NCI-H1436 (cell line): ENCODE data around the gene PDE7B.

Experiments used
- DNase-seq: peaks from one replicate; lab custom pipeline; 2025; lab: John Stamatoyannopoulos, UW

The PDE7B gene

DNA sequence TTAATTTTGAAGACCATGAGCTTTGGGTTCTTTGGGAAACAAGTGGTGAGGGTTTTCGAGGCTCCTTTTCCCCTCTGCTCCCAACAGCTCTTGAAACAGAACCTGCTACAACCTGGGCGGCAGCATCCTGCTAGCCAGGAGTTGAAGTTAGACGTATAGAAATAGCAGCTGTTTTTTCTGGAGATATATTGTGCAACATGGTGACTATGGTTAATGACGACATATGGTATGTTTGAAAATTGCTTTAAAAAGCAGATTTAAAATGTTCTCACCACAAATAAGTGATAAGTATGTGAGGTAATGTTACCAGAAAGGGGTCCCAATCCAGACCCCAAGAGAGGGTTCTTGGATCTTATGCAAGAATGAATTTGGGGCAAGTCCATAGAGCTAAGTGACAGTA is 138.9 kb downstream of the PDE7B start:
- no peak for DNase-seq

DNA sequence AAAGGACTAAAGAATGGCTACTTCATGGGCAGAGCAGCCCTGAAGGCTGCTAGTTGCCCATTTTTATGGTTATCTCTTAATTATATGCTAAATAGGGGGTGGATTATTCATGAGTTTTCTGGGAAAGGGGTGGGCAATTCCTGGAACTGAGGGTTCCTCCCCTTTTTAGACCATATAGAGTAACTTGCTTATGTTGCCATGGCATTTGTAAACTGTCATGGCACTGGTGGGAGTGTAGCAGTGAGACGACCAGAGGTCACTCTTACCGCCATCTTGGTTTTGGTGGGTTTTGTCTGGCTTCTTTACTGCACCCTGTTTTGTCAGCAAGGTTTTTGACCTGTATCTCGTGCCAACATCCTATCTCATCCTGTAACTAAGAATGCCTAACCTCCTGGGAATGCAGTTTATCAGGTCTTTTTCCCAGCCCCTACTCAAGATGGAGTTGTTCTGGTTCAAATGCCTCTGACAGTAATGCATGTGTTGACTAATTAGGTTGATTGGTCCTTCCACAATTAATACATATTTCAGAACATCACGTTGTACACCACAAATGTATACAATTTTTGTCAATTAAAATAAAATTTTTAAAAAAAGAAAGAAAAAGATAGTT is 139.5 kb downstream of the PDE7B start:
- no peak for DNase-seq

DNA sequence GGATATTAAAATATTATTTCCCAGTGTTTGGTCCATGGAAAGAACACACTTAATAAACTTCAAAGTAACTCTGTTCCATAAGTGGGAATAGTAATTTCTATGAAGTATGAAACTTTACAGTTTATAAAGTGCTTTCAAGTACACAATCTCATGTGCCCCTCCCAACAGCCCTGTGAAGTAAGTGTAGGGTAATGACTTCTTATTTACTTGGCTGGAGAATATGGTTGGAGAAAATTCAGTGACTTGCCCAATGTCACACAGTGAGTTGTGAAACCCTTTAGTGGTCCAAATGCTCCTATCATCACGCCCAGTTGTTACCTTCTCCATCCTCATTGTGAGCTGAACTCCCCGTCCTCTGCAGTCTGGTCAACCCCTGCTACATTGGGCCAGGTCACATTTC is 141.2 kb downstream of the PDE7B start:
- no peak for DNase-seq

DNA sequence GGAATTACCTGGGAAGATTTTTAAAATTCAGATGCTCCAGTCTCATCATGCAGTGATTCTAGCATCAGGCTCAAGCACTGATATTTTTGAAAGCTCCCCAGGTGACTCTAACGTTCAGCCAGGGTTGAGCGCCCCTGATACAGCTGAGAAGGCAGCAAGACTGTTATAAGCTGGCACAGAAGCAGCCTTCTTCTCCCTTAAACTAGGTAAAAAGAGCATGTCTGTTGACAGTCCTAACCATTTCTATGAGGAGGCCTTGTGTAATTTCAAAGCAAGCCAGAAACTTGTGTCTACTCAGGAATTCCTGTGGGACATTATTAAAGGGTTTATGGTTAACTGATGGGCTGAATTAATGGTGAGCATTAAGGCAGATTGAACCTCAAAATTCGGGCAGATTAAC is 141.9 kb downstream of the PDE7B start:
- DNase-seq, result no peak

DNA sequence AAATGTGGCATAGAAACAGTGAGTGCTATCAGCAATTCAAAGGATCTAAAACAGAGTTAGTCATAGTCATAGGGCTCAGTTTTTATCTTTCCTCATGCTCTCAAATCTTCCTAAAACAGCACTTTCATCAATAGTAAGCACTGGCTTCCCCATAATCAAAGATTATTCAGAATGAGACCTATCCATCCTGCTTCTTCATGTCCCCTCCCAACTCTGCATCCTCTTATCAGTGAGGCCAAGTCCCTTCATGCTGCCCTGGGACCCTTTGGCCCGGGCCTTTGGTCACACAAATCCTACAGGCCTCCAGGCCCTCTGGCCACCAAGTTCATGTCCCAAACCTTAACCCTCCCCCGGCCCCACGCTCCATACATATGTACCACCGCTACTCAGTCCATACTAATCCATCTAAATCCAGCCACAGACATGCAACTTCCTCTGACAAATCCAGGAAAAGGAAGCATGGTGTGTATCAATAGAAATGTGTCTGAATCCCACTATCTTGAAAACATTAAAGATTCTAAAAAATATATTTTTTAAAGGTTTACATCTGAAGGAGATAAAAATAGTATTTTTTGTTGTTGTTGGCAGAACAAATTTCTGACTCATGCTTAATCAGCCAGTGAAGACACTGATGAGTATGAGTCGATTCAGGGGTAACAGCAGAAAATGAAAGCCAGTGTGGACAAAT is 143.5 kb downstream of the PDE7B start:
- DNase-seq, result no peak

DNA sequence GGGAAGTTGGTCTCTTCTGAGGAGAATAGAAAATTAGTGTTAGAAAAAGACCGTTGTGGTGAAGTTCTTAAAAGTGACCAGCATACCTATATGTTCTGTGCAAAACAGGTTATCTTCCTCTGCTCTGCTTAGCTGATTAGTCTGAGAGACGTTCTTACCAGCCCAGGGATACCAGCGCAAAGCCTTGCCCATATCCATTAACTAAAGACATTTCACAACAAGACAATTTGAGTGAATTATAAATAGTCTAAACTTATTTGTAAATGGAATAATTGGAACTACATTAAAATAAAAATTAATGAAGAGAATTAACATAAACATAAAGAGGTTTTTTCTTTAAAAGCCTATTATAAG is 144.0 kb downstream of the PDE7B start:
- DNase-seq, result no peak

DNA sequence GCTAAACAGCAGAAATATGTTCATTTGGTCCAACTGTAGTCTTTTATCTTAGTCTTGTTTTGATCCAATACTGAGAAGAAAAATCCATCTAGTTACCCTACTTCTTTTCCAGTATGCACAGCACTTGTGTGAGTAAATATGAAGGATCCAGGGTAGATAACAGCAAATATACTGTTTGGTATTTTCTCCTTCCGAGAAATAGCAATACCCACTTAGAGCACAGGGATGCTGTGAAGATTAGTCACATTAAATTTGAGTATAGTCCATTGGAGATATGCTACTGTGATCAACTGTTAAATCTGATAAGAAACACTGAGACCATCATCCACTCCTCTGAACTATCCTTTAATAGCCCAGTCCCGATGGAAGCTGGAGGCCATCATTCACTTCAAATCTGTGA is 145.2 kb downstream of the PDE7B start:
- DNase-seq, result no peak

DNA sequence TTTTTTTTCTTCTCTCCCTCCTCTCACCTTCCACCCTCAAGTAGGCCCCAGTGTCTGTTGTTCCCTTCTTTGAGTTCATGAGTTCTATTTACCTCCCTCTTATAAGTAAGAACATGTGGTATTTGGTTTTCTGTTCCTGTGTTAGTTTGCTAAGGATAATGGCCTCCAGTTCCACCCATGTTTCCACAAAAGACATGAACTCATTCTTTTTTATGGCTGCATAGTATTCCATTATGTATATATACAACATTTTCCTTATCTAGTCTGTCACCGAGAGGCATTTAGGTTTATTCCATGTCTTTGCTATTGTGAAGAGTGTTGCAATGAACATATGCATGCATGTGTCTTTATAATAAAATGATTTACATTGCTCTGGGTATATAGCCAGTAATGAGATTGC is 147.9 kb downstream of the PDE7B start:
- no peak for DNase-seq

DNA sequence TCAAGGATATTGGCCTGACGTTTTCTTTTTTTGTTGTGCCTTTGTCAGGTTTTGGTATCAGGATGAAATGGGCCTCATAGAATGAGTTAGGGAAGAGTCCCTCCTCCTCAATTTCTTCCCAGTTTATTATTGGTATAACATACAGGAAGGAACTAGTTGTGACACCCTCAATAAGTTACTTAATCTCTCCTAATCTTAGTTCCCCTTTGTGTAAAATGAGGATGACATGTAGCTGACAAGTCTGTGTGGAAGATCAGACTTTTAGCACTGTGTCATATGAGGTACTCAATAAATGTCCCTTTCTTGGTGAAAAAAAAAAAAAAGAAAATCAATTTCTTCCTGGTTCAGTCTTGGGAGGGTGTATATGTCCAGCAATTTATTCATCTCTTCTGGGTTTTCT is 155.8 kb downstream of the PDE7B start:
- DNase-seq, result no peak

DNA sequence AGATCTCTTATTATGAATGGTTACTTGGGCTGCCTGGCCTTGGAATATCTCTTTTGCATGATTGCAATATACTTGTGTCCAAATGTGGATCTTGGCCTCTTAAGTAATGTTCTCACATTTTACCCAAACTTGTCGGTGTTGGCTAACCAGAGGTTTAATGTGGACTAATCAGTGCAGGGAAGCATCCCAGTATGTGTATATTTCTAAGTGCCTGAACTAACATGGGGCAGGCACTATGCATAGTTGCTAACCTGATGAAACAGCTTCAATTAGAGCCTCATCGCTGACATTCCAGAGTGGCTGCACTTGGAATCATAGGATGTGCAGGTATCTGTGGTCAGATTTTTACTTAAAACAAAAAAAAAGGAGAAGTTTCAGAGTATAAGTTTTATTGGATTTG is 160.0 kb downstream of the PDE7B start:
- DNase-seq, result no peak

DNA sequence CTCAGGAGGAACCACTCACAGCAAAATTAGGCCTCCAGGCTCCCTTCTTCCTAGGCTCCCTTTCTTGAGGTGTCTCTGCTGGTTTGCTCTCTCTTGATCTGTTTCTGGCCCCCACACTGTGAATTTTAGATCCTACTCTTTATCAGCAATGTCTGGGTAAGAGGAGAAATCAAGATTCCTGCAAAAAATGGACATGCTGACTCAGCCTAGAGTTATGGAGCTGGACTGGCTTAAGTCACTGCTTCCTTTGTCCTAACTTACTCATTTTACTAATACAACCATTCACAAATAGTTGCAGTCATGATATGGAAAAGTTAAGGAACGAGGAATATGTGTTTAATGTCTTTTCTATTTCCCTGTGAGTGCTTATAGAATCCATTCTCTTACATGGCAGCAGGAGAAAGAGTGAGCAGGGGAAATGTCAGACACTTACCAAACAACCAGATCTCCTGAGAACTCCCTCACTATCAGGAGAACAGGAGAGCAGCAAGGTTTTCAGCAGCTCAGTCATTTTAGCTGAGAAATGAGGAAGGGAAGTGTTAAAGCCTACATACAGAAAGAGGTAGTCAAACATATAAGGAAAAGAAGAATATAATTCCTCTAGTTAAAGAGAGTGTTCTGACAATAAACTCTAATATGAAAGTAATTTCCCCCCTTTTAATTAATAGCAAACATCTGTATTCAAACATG is 160.8 kb downstream of the PDE7B start:
- no peak for DNase-seq

DNA sequence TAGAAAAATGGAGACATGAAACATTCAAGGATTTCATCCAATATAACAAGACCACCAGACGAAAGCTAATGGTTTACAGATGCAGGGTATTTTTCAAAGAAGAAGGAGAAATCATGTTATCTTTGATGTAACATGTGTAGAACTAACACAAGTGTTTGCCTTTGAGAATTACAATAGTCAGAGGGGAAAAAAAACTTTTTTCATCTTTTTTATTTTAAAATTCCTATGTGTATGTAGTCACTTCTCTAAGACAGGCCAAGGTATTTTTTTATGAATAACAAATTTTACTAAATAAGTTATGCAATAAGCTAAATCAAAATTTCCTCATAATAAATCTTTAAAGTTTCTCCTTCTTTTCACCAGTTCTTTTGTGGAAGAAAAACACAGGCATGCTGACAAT is 161.4 kb downstream of the PDE7B start:
- DNase-seq, result no peak

DNA sequence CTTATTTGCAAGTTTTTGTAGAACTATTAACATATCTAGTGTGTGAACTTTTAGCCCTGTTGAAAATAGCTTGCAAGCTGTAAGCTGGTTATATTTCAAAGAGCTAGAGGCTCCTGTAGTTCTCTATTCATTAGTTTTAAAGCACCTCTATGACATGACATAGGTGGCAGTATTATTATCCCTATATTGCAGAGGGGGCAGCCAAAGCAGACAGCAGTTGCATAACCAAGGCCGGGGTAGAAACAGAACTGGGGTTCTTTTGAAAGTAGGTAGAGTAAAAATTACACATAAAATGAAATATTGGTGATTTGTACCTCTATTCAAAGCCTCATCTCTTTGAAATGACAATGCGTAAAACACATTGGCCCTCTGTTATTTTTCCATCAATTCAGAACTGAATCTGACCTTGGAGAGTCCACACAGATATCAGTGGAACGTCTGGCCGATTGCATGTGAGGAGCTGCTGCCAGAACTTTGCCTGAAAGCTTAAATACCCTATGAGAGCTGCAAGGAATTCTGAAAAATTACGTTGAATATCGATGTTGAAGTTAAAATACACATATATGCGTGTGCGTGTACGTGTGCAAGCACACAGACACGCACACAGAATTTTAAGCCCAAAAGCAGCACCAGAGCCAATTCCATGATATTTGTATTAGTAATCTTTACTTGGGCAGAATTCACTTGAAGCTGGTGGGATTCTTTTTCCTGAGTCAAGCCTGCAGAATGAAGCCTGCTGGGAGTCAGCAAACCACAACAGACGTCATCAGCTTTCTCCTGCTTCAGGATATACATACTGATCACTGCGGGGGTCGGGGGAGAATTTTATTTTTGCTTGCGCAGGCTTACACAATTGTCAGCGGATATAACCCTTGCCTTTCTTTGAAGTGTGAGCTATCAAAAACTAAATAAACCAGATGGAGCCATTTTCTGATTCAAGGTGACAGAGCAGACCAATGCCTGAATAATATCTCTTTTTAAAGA is 163.2 kb downstream of the PDE7B start:
- DNase-seq, result no peak

DNA sequence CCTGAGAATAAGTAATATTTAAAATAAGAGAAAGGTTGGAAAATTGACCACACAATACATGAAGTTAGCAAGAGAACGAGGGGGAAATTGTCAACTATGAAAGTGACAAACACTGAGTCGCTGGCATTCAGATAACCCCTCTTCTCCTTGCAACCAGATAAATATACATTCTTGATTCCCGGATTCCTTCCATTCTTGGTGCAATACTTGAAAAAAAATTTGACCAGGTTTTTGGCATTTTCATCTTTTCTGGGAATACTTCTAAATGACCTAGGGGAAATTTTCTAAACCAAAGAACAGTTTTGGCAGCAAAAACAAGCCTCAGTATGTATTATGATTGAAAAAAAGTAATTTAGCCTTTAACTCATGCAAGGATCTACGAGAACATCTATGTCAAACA is 164.0 kb downstream of the PDE7B start:
- no peak for DNase-seq

DNA sequence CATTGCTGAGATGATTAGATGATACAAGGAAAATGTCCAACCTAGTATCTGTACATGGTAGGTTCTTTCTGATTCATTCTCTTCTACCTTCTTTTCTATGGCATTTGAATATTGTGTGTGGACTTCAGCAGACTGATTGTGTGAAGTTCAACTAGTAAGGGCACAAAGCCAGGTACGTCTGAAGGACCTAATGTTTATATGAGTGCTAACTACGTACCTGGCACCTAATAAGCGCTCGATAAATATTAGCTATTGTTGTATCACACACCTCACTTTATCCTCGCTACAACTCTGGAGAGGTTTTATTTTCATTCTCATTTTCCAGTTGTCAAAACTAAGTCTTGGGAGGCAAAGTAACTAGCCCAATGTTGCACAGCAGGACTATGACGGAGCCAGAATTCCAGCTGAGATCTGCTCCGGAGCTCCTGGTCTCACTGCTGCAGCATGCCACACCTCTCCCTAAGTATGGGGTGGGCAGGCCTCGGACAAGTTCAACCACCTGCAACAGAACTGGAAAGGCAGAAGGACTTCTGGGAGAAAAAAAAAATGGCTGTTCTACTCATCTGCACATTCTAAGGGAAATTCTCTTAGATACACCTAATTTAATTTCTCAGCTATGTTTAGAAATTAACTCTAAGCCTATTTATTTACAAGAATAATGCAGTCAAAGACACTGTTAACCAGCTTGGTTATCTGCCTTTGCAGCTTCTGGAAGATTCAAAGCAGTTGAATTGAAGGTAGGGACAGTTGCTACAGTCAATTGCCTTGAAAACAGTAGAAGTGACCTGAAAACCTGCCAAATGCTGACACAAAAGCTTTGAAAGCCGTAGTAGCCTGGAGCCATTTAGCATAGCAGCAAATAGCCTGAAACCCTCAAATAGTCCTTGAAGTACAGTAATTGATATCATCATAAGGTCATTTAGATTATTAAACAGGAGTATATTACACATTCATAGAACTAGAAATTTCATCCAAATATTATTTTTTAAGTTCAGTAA is 165.0 kb downstream of the PDE7B start:
- peak; percentile 32 for DNase-seq

DNA sequence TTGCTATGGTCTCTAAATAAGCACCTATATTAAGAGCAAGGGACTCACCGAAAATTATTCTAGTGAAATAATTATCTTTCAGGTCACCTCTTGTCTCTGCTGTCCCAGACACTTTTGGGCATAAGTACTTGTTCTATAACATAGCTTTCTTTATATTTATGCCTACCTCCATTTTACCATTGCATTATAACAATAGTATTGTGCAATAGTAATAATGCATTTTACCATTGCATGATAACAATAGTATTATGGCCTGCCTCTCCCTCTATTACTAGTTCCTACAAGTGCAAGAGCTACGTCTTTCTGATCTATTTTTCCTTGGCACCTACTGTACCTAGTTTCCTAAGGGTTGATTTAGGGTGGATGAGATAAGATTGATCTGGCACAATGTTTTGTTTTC is 169.2 kb downstream of the PDE7B start:
- no peak for DNase-seq

DNA sequence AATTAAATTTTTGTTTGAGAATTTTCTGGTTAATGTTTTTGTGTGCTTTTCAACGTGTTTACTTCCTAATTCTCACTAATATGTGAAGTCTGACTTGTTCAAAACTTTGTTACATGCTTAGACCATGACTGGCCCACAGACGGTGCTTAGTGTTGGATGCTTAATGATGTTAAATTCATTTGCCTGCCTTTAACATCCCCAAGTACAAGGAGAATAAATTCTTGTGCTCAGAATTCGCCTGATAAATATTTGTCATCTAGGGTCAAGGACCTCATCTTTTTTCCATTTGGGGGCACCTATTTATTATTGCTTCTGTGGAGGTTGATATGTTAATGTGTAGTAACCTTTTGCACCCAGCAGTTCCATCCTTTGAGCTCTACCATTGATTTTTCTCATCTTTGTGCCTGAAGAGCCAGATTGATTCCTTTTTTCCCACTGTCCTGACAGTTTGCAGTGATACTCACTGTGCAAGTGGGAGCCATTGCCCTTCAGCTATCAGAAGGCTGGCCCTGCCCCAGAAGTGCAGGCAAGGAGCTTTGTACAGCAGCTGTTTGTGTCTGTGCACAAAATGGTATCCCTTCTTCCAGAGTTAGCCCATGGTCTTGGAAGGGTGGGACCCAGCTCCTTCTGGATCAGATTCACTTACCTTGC is 170.8 kb downstream of the PDE7B start:
- no peak for DNase-seq

DNA sequence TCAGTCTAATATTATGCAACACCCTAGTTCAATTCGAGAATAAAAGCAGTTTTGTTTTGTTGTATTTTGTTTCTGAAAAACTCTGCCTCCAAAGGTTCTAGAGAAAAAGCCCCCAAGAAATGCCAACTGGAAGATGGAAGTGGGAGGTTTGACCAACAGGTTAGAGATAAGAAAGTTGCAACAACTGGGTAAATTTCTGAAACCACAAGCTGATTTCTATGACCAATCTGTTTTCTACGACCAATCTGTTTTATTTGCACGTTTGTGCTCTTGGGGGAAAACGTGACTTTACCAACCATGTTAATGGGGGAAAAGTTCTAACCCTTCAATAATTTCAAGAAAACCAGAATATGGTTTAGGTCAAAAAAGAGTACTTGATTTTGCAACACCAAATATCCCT is 173.2 kb downstream of the PDE7B start:
- DNase-seq, result no peak

DNA sequence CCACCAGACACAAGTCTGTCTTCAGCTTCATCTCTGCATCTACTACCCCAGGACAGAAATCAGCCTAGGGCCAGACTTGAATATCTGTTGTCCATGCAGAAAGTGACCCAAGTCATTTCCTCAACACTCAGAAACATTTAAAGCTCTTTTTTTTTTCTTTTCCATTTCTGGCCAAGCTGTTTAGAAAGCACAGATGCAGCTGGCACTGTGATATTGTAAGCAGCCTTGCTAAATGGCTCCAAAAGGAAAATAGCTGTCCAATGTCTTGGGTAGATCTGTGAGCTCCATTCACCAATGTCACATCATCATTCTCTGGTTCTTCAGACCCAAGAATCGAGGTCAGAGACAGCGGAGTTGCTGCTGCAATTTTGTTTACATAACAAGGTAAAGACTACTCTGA is 174.2 kb downstream of the PDE7B start:
- DNase-seq, result no peak

DNA sequence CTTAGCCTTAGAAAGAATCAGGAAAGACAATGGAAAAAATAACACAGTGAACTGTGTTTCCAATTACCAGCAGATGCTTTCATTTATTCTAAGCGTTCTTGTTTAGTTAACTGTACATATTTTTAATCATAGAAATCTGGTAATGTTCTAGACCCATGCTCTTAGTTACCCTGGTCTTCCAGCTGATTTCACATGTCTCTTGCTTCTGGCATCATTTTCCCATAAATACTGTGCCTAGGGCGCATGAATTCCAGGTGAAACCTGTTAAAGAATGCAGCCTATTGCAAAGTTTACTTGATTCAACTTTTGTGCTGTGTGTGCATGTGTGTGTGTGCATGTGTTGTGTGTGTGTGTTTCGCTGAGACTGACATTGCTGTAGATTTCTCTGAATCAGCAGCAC is 178.6 kb downstream of the PDE7B start:
- no peak for DNase-seq

DNA sequence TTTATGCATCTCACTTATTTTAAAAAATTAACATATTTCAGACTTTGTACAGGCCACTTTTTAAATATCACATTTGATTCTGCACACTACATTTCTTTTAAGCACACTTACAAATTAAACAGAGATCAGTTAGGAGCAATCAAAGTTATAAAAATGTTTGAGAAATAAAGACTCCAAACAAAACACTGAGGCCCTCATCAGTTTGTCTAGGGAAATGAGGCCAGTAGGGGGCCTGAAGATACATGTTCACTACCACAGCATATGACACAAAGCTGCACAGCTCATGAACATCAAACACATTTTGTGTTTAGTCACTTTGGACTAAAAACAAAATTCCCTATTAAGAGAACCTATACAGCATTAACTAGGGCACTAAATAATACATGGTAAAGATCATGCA is 180.5 kb downstream of the PDE7B start:
- peak; percentile 9 for DNase-seq
